GDM1 (cell line): Measurements from ENCODE around the gene C4orf33.

Experiments used
- DNase-seq: peaks from one replicate; lab custom pipeline; 2025; lab: John Stamatoyannopoulos, UW

C4orf33 gene

DNA sequence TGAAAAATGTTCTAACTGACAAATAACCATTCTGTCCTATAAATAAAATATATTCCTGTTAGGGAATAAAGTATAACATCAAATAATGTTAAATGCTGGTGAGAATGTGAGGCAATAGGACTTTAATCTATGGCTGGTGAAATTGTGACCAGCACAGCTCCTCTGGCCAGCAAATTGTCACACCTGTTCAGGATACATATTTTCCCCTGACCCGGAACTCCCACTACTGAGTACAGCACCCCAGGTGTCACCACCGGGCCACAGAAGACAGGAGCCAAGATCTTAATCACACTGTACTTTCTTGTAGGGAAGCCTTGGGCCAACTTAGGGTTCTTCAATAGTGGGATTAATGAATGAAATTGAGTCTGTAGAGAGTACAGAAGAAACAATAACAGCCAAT lies 33.2 kb downstream of the C4orf33 start:
- no peak for DNase-seq

DNA sequence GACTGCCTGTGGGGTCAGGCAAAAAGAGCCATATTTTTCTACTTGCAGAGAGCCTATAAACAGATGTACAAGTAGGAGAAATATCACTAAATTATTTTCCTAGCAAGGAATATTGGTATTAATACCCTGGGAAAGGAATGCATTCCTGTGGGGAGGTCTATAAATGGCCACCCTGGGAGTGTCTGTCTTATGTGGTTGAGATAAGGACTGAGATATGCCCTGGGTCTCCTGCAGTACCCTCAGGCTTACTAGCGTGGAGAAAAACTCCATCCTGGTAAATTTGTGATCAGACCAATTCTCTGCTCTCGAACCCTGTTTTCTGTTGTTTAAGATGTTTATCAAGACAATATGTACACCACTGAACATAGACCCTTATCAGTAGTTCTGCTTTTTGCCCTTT lies 35.4 kb downstream of the C4orf33 start:
- DNase-seq, result no peak

DNA sequence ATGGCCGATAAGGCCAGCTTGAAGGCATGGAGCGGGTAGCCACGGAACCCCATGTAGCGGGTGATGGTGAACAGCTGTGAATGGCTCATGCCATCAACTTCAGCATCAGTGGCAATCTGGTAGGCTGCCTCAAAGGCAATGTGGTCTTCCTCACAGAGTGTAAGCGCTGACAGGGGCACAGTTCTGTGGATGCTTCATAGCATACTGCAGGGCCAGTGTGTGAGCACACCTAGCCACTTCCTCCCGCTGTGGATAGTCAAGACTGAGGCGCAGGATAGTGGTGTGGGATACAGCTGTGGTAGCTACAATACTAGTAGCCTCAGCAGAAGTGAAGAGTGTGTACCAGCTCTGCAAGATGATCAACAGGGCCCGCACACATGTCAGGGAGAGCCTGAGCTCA lies 40.5 kb downstream of the C4orf33 start:
- DNase-seq, result no peak

DNA sequence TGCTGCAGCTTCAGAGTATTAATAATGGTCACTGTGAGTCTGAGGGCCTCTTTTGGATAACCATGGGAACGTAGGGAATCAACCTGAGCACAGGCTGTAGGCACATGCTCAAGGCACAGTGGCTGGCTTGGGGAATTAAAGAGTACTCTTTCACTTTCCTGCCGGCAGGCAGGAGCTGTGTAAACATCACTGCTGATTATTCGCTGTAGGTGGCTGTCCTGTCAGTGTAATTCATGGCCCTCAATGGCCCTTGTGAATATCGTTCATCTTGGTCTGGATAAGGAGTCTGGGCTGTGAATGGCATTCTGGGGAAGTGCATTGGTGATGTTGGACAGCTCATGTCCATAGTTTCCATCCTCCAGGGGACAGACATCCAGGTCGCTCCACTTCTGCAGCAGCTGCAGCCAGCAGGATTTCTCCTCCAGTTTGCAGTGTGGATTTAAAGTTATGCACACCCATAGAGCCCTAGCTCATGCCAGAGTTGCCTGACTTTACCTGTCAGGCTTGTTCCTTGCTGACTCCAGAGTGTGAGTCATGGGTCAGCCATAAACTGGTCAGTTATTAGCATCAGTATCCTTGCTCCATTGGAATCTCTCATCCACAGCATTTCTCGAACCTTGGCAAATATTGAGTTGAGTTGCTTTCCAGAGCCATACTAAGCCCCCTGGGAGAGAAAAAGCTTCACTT lies 43.0 kb downstream of the C4orf33 start:
- DNase-seq, result no peak

DNA sequence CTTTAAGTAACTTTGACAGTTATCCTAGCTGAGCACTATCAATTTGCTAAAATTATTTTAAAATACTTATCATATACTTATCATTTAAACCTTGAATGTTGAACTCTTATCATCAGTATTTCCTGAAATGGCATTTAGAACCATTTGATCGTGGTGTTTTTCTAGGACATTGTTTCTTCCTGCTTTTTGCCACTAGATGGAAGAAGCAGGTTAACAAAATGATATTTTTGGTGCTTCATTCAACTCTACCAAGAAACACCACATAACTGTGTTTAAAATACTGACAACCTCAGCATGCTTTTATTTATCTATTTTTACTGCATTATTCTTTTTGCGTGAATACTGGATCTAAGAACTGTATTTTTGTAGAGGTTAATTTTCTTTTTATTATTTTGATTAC lies 44.6 kb downstream of the C4orf33 start:
- DNase-seq, result no peak

DNA sequence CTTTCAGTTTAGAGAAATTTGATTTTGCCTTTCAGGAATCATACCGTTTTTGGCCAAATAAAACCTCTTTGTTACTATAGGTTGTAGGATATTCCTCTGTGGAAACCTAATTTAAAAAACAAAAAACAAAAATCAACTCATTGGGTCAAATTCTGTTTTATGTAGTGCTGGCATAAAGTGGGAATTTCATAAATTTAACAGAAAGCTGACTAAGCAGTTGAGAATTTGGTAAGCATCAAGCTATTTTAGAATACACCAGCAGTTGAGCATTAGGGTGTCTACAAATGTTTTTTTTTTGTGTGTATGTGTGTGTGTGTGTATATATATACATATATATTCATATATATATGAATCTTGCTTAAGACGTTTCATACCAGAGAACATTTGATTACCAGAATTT lies 47.4 kb downstream of the C4orf33 start:
- DNase-seq, result no peak

DNA sequence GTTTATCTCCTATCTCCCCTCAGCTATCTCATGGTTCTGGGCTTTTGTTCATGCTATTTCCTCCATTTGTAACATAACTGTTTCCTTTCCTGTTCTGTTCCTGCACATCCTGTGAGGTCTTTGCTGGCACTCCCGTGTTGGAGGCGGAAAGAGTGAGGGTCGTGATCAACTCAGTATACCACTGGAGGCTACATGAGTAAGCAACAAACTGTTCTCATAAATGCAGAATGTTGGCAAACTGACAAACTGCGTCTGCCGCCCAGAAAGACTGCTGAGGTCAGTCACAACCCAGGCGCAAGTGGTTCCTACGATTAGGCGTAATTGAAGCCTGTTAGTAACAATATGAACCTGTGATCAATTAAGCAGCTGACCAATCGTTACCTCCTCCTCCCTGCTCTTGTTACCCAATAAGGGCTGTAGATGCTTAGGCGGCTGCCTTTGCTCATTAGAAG lies 48.8 kb downstream of the C4orf33 start:
- DNase-seq, result no peak

DNA sequence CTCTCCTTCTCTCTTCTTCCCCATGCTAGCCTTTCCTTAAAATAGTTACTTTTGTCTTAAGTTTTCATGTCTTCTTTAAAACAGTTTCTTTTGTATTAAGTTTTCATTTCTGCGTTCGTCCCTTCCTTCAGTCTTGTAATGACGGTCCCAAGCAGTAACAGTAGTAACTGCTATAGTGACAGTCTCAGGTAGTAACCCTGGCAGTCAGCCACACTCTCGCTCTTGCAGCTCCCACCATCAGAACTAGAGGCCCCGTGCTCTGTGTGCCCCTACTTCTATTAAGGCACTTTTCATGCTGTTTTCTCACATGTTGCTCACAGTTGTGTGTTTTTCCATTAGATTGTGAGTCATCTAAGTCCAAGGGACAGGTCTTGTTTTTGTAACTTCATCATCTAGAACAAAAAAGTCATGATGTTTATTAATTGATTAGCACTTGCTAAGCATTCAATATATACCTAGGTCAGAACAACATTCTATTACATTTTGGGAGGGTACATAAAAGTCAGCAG lies 49.3 kb downstream of the C4orf33 start:
- DNase-seq, result no peak

DNA sequence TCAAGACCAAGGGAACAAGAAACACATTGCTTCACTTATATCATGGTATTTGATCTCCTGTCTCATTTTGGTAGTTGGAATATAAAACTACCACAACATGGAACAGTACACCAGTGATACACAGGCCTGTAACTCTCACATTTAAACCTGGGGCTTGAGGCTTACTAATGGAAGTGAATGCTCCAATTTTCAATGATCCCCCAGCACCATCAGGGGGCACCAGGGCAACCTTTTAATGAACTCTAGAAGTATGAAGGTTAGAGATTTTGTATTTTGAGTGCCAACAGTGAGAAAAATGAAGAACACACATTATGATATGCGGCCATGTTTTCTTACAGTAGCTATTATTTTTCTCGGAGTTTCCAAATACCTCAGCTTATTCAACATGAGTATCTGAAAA lies 50.7 kb downstream of the C4orf33 start:
- no peak for DNase-seq

DNA sequence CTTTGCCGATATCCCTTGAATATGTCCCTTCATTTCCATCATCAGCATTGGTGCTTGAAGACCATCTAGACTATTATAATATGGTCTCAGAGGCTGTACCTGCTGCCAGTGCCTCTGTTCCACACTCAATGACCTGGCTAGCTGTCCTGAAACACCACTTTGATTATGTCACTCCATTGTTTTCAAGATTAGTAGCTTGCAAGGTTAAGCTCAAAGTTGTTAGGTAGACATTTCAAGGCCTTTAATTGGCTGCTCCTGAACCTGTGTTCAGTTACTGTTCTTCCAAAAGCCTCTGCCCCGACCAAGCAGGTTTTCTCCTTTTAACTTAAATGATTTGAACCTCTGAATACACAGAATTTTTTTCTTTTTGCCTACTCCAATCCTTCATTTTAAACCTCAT lies 52.9 kb downstream of the C4orf33 start:
- no peak for DNase-seq

DNA sequence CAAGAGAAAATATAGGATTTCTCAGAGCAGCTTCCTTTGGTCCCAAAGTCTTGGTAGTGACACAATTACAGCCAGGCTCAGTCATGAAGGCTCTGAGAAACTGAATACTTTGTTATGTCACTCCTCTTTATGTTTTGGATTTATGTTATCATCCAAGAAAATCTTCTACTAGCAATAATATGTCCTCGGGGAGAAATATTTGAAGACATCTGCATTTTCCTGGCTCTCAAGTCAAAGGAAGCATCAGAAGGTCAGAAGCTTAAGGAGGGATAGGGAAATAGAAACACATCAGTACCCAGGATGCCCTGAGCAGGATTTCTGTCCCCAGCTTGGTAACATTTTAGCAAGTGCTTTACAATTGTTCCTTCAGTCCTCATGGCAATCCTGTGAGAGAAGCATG lies 54.0 kb downstream of the C4orf33 start:
- DNase-seq, result no peak

DNA sequence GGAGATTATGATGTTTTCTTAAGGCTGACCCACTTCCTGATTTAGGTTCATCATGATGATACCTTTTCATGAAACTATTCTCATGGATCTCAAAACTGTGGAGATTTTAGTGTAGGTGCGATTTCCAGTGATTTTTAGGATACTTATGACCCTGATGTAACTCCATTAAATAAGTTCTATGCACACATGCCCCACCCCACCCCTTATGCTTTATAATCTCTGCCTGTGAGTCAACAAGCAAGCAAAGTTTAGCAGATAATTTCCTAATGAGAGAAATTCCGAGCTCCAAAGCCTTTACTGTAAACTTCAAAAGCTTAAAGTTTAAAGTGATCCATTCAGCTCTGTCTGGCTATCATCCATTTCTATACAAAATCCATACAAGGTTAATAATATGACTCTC lies 56.4 kb downstream of the C4orf33 start:
- DNase-seq, result no peak

DNA sequence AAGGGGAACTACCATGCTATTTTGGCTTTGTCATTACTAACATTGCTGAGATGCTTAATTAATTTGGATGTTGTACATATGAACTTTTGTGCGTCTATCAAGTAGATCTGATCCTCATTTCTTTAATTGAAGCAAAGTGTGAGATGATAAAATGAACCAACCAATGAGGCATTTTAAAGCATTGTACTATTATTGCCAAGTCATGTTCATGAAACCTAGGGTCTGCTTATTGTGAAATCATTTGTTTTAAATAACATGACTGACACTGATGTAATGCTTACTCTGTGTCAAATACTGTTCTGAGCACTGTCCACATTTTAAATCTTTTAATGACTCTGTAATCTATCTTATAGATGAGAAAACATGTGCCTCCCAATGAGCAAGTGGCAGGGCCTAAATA lies 57.7 kb downstream of the C4orf33 start:
- no peak for DNase-seq

DNA sequence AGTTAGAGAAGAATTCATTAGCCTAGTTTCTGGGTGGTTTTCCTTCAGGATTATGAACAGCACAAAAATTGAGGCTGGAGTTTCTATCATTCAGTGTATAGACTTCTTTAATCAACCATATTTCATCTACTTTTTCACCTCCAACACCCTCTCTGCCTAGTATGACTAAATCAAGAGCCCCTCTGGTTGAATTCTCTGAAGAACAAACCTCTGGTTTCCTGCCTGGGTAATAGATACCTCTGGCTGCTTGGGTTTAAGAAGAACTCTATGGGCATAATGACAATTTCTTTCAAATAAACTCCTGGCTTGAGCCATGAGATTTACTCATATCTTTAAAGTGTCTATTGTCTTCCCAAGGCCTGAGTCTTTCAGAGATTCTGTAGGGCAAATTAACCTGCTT lies 66.5 kb downstream of the C4orf33 start:
- DNase-seq, result no peak

DNA sequence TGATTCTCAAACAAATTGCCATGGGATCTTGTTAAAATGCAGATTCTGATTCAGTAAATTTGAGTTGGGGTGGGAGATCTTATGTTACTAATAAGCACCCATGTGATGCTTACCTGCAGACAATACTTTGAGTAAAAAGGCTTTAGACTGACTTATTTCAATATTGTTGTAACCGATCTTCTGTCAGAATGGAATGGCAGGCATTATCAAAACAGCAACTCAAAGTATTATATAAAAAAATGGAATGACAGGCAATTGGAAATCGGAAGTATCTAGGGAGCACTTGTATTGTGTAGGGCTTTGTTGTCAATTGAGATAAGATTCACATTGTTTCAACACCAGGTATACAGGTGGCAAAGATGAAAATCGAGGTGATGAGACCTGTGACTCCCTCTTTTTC lies 67.5 kb downstream of the C4orf33 start:
- no peak for DNase-seq

DNA sequence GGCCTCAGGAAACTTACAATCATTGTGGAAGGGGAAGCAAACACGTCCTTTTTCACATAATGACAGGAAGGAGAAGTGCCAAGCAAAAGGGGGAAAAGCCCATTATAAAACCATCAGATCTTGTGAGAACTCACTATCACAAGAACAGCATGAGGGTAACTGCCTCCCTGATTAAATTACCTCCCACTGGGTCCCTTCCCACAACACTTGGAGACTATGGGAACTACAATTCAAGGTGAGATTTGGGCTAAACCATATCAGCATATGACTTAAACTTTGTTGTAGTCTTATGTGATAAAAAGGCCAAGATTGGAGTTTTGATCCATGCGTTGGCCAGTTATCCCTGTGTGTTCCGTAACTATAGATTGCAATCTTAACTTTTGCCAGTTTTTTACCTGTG lies 68.3 kb downstream of the C4orf33 start:
- DNase-seq, result no peak
